K562 (cell line): ENCODE measurements around the gene USP32. TPM values are rescaled to one million over a fixed set of nuclear protein-coding genes. Genes with fewer than 3 reads are reported as not detected.
A peak's percentile ranks its signal among the peaks of the same experiment; 100 is the strongest.

Experiments
- AFF1 ChIP-seq, 2 experiments: fragments of 450-650 bp; IDR thresholded peaks; 2 replicates each; pipeline ENCODE4 v1.6.1; 2018; ENCODE audit warnings: mild to moderate bottlenecking in 2 of 2, low read depth in 1 of 2; ENCODE audit not compliant: partially characterized antibody in 2 of 2
- ATF1 ChIP-seq, 2 experiments: fragments of 450-650 bp in 1 of 2; IDR thresholded peaks; 2 replicates each; pipeline ENCODE4 v1.6.1; 2016; ENCODE audit warnings: missing compliant biosample characterization in 1 of 2, missing genetic modification characterization in 1 of 2
- E2F8 ChIP-seq: fragments of 450-650 bp; IDR thresholded peaks from 2 replicates; pipeline ENCODE4 v1.7.1; 2018; ENCODE audit warnings: mild to moderate bottlenecking, low read depth; ENCODE audit not compliant: partially characterized antibody
- HBP1 ChIP-seq: fragments of 450-650 bp; formaldehyde crosslinking; IDR thresholded peaks from 2 replicates; pipeline ENCODE4 v1.4.0; 2022; ENCODE audit warnings: missing genetic modification characterization
- NKRF ChIP-seq: fragments of 450-650 bp; IDR thresholded peaks from 2 replicates; pipeline ENCODE4 v1.6.1; 2016; ENCODE audit warnings: borderline replicate concordance
- NR2C1 ChIP-seq, 2 experiments: fragments of 450-650 bp; IDR thresholded peaks; 2 replicates each; pipeline ENCODE4 v1.6.1; 2017; ENCODE audit warnings: mild to moderate bottlenecking in 2 of 2, antibody characterized with exemption in 1 of 2, inconsistent platforms in 1 of 2, missing compliant biosample characterization in 1 of 2, missing genetic modification characterization in 1 of 2
- RBM25 ChIP-seq: fragments of 200-400 bp; formaldehyde crosslinking; IDR thresholded peaks from 2 replicates; pipeline ENCODE4 v1.6.1; 2018; ENCODE audit warnings: low read length, low read depth, moderate library complexity; ENCODE audit not compliant: severe bottlenecking
- SNAPC5 ChIP-seq: fragments of 250-450 bp; sonication (Bioruptor Pico); IDR thresholded peaks from 2 replicates; pipeline ENCODE4 v1.8.0; 2021; ENCODE audit warnings: moderate library complexity, mild to moderate bottlenecking, inconsistent platforms
- TCF15 ChIP-seq: fragments of 250-450 bp; sonication (Bioruptor Pico); IDR thresholded peaks from 2 replicates; pipeline ENCODE4 v1.8.0; 2022; ENCODE audit warnings: moderate library complexity, mild to moderate bottlenecking, inconsistent platforms
- ZNF146 ChIP-seq: IDR thresholded peaks from one replicate; pipeline ENCODE4 v1.6.1; 2018; ENCODE audit warnings: missing compliant biosample characterization; ENCODE audit not compliant: unreplicated experiment
- ZNF224 ChIP-seq: sonication (generic); formaldehyde crosslinking; IDR thresholded peaks from 2 replicates; pipeline ENCODE4 v1.8.0; 2022; ENCODE audit warnings: mild to moderate bottlenecking, missing genetic modification reagents
- polyA plus RNA-seq, 8 experiments: library from polyadenylated mRNA; depleted of rRNA in 4 of 8; stranded (reverse) in 5 of 8; unstranded in 3 of 8; fragments of >200 nt; fragmentation: Nextera tagmentation in 2 of 8; fragmentation: Illumina TruSeq in 1 of 8; extraction: Ambion mirVana in 2 of 8; extraction: Trizol in 1 of 8; gene quantifications; 2 replicates each; pipeline versions ENCODE4 v1.2.1 to v1.2.3, GENCODE V29; 2011 to 2014; ENCODE audit warnings: inconsistent platforms in 1 of 8, missing spikeins in 1 of 8
- total RNA-seq, 7 experiments: library from RNA; depleted of rRNA in 6 of 7; stranded (reverse); fragments of >200 nt in 6 of 7; fragmentation: Illumina TruSeq in 2 of 7; extraction: Trizol in 2 of 7; gene quantifications; 2 replicates each; pipeline versions ENCODE4 v1.2.1 to v1.2.3, GENCODE V29; 2011 to 2021; ENCODE audit warnings: low replicate concordance in 1 of 7

Gene USP32
- total and polyA plus RNA-seq, 9 of the 15 experiments (the other 6 are each of a cell fraction or from before 2014, with no cell fraction given), result 18.0 to 69.3 (median 47.1) TPM

GRCh38 chr17:60135151-60135950 lies 256.6 kb downstream of the USP32 start (continued):
- TF ChIP-seq SNAPC5 (no peak), ZNF146 (CRISPR knock-in tag) (no peak), ATF1 (CRISPR knock-in tag; IDR thresholded peaks at IDR 0.05) (no peak), ATF1 (tag; IDR thresholded peaks at IDR 0.05) (peak; percentile 77), AFF1 (IDR thresholded peaks at IDR 0.05; ENCODE audit: low read depth in 1 of 2, partially characterized antibody in 2 of 2) (no peak), ZNF224 (CRISPR knock-in tag) (no peak), NKRF (peak; percentile 38; the same call in 1 of the 2 replicates), TCF15 (CRISPR knock-in tag) (no peak), RBM25 (peak; percentile 28), HBP1 (CRISPR knock-in tag) (no peak), NR2C1 (IDR thresholded peaks at IDR 0.05) (no peak), NR2C1 (tag; IDR thresholded peaks at IDR 0.05) (no peak), E2F8 (no peak)
